Heart left ventricle (tissue), 13 donors: Measurements from ENCODE around the gene AHCYL2.

Source experiments
- POLR2A ChIP-seq, 2 donors: fragments of 450-650 bp; IDR thresholded peaks; one replicate each; pipeline ENCODE4 v1.6.1; 2017; ENCODE audit warnings: antibody characterized with exemption in 2 of 2, mild to moderate bottlenecking in 2 of 2, moderate library complexity in 2 of 2
- TF ChIP-seq, protein P1 (sequence below), 12 donors: fragments of 200-600 bp; sonication (generic) in 4 of 12; IDR thresholded peaks; one replicate each; pipeline versions ENCODE4 v1.5.0 to v1.8.0; 2018 to 2022; ENCODE audit warnings: antibody characterized with exemption in 12 of 12, mild to moderate bottlenecking in 5 of 12
- donor health status: ischemic (EF 13 %, LVEDD 7.1; RV severe dilation, severe dysfunction).
- donor health status: DM: no; HTN: yes; CAD: no.
- donor health status: DM: no; HTN: no; CAD: no.
- donor health status: ischemic (EF 25% LVEDD 6.9; RV normal size, moderate dysfunction).
- donor health status: ischemic (EF 25% LVEDD 5.7; RV mildly dilated, moderate dysfunction).
- donor health status: ischemic (EF 35%, LVEDD 5.7; RV mildly dilated, moderate dysfunction).
- donor health status: nonischemic (EF 11% LVEDD 7.7; RV severe dilation, severe dysfunction).
- donor health status: DM: yes; HTN: yes; CAD: no.
- donor health status: PGD.
- donor health status: ischemic (EF 29% LVEDD 5.4; RV normal size, mild dysfunction).
- donor health status: nonischemic (EF 23%, LVEDD 6.1; RV moderate dilation, normal function).

- TF ChIP-seq, protein P1, sequence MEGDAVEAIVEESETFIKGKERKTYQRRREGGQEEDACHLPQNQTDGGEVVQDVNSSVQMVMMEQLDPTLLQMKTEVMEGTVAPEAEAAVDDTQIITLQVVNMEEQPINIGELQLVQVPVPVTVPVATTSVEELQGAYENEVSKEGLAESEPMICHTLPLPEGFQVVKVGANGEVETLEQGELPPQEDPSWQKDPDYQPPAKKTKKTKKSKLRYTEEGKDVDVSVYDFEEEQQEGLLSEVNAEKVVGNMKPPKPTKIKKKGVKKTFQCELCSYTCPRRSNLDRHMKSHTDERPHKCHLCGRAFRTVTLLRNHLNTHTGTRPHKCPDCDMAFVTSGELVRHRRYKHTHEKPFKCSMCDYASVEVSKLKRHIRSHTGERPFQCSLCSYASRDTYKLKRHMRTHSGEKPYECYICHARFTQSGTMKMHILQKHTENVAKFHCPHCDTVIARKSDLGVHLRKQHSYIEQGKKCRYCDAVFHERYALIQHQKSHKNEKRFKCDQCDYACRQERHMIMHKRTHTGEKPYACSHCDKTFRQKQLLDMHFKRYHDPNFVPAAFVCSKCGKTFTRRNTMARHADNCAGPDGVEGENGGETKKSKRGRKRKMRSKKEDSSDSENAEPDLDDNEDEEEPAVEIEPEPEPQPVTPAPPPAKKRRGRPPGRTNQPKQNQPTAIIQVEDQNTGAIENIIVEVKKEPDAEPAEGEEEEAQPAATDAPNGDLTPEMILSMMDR (IDR thresholded peaks at IDR 0.05), result no peak
- TF ChIP-seq POLR2A (IDR thresholded peaks at IDR 0.05), result no peak
These were observed 19.6 kb upstream of the AHCYL2 start for GRCh38 chr7:129205126-129205818.
